HG02759 (cell line): ENCODE measurements around the gene GNPTAB.
"Not testable (repeated sequence)": the region's sequence is repeated elsewhere in the genome, so short reads cannot be mapped to it uniquely, and the experiment has no call there.

Experiments used
- ATAC-seq: cut with Tn5 transposase; IDR thresholded peaks from one replicate; pipeline ENCODE4 v1.9.1; 2021; ENCODE audit warnings: mild to moderate bottlenecking, moderate library complexity; ENCODE audit not compliant: unreplicated experiment

The GNPTAB gene

GRCh38 chr12:101740566-101740965 lies 90.2 kb downstream of the GNPTAB start:
- no peak for ATAC-seq

- ATAC-seq, result no peak
These were observed 91.7 kb downstream of the GNPTAB start, which contains the start of gene SYCP3 for GRCh38 chr12:101738920-101739665. Gene SYCP3 (minus strand): TSS chr12:101739462. CDS start chr12:101737935, 1,527 bp downstream.

- ATAC-seq, result no peak
These were observed 93.3 kb downstream of the GNPTAB start for GRCh38 chr12:101737476-101737875.

- ATAC-seq, result not testable (repeated sequence)
These were observed 96.3 kb downstream of the GNPTAB start for GRCh38 chr12:101734482-101734881.

- ATAC-seq, result no peak
These were observed 97.6 kb downstream of the GNPTAB start for GRCh38 chr12:101733166-101733565.

- ATAC-seq, result no peak
These were observed 98.4 kb downstream of the GNPTAB start for GRCh38 chr12:101732318-101732717.

- ATAC-seq, result no peak
These were observed 100.9 kb downstream of the GNPTAB start for GRCh38 chr12:101729842-101730241.

- ATAC-seq, result no peak
These were observed 103.7 kb downstream of the GNPTAB start for GRCh38 chr12:101727098-101727497.

GRCh38 chr12:101722392-101722791 lies 108.4 kb downstream of the GNPTAB start:
- no peak for ATAC-seq

GRCh38 chr12:101720118-101720517 lies 110.6 kb downstream of the GNPTAB start:
- ATAC-seq, result no peak

GRCh38 chr12:101719566-101719965 lies 111.2 kb downstream of the GNPTAB start:
- no peak for ATAC-seq

GRCh38 chr12:101714877-101715444 lies 115.8 kb downstream of the GNPTAB start:
- ATAC-seq, result no peak

GRCh38 chr12:101713930-101714329 lies 116.8 kb downstream of the GNPTAB start:
- ATAC-seq, result no peak

GRCh38 chr12:101713059-101713682 lies 117.6 kb downstream of the GNPTAB start:
- no peak for ATAC-seq

GRCh38 chr12:101710288-101710687 lies 120.5 kb downstream of the GNPTAB start:
- no peak for ATAC-seq

- ATAC-seq, result no peak
These were observed 123.5 kb downstream of the GNPTAB start for GRCh38 chr12:101707131-101707782.

- ATAC-seq, result no peak
These were observed 124.4 kb downstream of the GNPTAB start for GRCh38 chr12:101706403-101706802.

GRCh38 chr12:101703487-101703886 lies 127.3 kb downstream of the GNPTAB start:
- ATAC-seq, result no peak

GRCh38 chr12:101700299-101700820 lies 130.4 kb downstream of the GNPTAB start:
- ATAC-seq, result no peak

- ATAC-seq, result no peak
These were observed 131.9 kb downstream of the GNPTAB start for GRCh38 chr12:101698800-101699347.
